ENCODE results near the gene THTPA.
"Not testable (repeated sequence)": the region's sequence is repeated elsewhere in the genome, so short reads cannot be mapped to it uniquely, and the experiment has no call there.

The THTPA gene

GRCh38 chr14:23583761-23584526 is 27.9 kb downstream of the THTPA start:
- DNase-seq (ENCODE audit: low read depth) = not testable (repeated sequence)

GRCh38 chr14:23584527-23585203 is 28.6 kb downstream of the THTPA start:
- DNase-seq (ENCODE audit: low read depth) = not testable (repeated sequence)

- DNase-seq (ENCODE audit: low read depth) = peak; percentile 69
These were observed 33.0 kb downstream of the THTPA start for GRCh38 chr14:23588884-23589598.

- DNase-seq (ENCODE audit: low read depth) = no peak
These were observed 33.5 kb downstream of the THTPA start for GRCh38 chr14:23589606-23590005.

GRCh38 chr14:23590198-23590597 is 34.1 kb downstream of the THTPA start:
- no peak for DNase-seq (ENCODE audit: low read depth)

GRCh38 chr14:23594191-23594590 is 38.1 kb downstream of the THTPA start:
- DNase-seq (ENCODE audit: low read depth) = not testable (repeated sequence)

GRCh38 chr14:23600322-23600707 is 44.2 kb downstream of the THTPA start:
- DNase-seq (ENCODE audit: low read depth) = no peak

GRCh38 chr14:23600806-23601205 is 44.7 kb downstream of the THTPA start:
- DNase-seq (ENCODE audit: low read depth) = no peak

- DNase-seq (ENCODE audit: low read depth) = no peak
These were observed 45.4 kb downstream of the THTPA start for GRCh38 chr14:23601424-23601823.

GRCh38 chr14:23601845-23602180 is 45.7 kb downstream of the THTPA start:
- no peak for DNase-seq (ENCODE audit: low read depth)

GRCh38 chr14:23602181-23603095 is 46.4 kb downstream of the THTPA start:
- no peak for DNase-seq (ENCODE audit: low read depth)

GRCh38 chr14:23603103-23603502 is 47.0 kb downstream of the THTPA start:
- DNase-seq (ENCODE audit: low read depth) = no peak

GRCh38 chr14:23604148-23604547 is 48.1 kb downstream of the THTPA start:
- DNase-seq (ENCODE audit: low read depth) = no peak

- DNase-seq (ENCODE audit: low read depth) = no peak
These were observed 48.7 kb downstream of the THTPA start for GRCh38 chr14:23604675-23605170.

GRCh38 chr14:23605931-23606585 is 50.0 kb downstream of the THTPA start:
- DNase-seq (ENCODE audit: low read depth) = no peak

GRCh38 chr14:23608454-23608853 is 52.4 kb downstream of the THTPA start:
- DNase-seq (ENCODE audit: low read depth) = no peak

- DNase-seq (ENCODE audit: low read depth) = no peak
These were observed 52.9 kb downstream of the THTPA start for GRCh38 chr14:23609001-23609400.

GRCh38 chr14:23609411-23610089 is 53.5 kb downstream of the THTPA start:
- DNase-seq (ENCODE audit: low read depth) = not testable (repeated sequence)
